22Rv1 (cell line): ENCODE results near the gene ZNF492.

ENCODE experiments used
- CTCF ChIP-seq: fragments of 450-650 bp; IDR thresholded peaks from 2 replicates; pipeline ENCODE4 v1.5.1; 2017; ENCODE audit warnings: mild to moderate bottlenecking
- ZFX ChIP-seq: fragments of 450-650 bp; IDR thresholded peaks from 2 replicates; pipeline ENCODE4 v1.6.1; 2017; ENCODE audit warnings: antibody characterized with exemption, borderline replicate concordance

GRCh38 chr19:22619371-22619770 lies 14.8 kb upstream of the ZNF492 start:
- TF ChIP-seq CTCF: no peak
- TF ChIP-seq ZFX: no peak
